Measurements from ENCODE around the gene HDGFL2. TPM values are rescaled to one million over a fixed set of nuclear protein-coding genes. Genes with fewer than 3 reads are reported as not detected.

The HDGFL2 gene
- total RNA-seq, 2 donors from 2014 or later = 24.9 to 33.6 TPM

DNA sequence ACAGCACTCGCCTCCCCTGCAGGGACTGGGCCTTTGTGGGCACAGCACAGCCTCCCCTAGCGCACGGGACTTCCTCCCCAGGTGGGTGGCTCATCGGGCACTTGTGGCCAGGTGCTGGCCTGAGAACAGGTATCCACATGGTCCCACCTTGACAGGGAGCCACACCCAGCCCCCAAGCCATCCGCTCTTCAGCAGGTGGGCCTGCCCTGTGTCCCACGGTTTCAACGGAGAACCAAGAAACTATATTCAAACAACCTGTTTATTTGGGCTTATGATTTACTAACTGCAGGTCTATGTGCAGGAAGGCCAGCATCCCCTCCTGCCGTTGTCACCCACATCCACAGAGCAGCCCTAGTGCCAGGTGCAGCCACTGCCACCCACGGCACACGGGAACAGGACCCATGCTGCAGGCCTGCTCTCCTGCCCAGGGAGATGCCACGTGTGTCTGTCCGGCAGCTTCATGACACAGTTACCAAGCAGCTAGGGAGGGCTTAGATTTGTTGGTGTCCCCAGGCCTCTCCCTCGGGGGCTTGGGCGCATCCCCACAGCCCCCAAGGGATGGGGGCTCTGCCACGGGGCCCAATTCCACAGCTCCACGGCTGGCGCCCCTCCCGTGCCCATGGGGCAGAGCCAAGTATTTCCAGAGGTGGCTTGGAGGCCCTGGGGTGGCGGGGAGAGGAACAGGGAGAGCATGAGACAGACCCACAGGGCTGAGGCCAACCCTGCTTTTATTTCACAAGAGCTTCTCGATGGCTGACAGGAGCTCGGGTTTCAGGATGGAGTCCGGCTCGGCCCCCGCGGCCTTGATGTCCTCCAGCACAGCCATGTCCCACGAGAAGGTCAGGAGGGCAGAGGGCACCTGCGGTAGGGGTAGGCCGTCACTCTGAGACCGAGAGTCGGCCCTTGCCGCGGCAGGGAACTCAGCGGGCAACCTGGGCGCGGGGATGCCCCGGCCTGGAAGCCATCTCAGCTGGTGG lies 27.0 kb upstream of the HDGFL2 start:
- Histone ChIP-seq H3K27ac (no peak overlapping the region), H3K4me1 (peaks cover 24% of the 10 kb centered on the region), H3K4me3 (no peak overlapping the region), H3K36me3 (replicated peaks in 1 of 2; ENCODE audit: insufficient read depth in 1 of 2, low read depth in 2 of 2) (peaks cover 12 to 30% of the 10 kb centered on the region in 2 donors), H3K27me3 (no peaks in the 10 kb centered on the region), H3K9me3 (no peaks in the 10 kb centered on the region)
- WGBS, 2 donors = 83 to 84% methylated on average over 11 to 36 of the region's 36 CpGs
- intact Hi-C loops (cut with DNase I) = no loop called here
- no peak for DNase-seq
- no peak for ATAC-seq
- no peak for TF ChIP-seq POLR2A (IDR thresholded peaks at IDR 0.05)
- TF ChIP-seq, protein P1, sequence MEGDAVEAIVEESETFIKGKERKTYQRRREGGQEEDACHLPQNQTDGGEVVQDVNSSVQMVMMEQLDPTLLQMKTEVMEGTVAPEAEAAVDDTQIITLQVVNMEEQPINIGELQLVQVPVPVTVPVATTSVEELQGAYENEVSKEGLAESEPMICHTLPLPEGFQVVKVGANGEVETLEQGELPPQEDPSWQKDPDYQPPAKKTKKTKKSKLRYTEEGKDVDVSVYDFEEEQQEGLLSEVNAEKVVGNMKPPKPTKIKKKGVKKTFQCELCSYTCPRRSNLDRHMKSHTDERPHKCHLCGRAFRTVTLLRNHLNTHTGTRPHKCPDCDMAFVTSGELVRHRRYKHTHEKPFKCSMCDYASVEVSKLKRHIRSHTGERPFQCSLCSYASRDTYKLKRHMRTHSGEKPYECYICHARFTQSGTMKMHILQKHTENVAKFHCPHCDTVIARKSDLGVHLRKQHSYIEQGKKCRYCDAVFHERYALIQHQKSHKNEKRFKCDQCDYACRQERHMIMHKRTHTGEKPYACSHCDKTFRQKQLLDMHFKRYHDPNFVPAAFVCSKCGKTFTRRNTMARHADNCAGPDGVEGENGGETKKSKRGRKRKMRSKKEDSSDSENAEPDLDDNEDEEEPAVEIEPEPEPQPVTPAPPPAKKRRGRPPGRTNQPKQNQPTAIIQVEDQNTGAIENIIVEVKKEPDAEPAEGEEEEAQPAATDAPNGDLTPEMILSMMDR (IDR thresholded peaks at IDR 0.05) = no peak

DNA sequence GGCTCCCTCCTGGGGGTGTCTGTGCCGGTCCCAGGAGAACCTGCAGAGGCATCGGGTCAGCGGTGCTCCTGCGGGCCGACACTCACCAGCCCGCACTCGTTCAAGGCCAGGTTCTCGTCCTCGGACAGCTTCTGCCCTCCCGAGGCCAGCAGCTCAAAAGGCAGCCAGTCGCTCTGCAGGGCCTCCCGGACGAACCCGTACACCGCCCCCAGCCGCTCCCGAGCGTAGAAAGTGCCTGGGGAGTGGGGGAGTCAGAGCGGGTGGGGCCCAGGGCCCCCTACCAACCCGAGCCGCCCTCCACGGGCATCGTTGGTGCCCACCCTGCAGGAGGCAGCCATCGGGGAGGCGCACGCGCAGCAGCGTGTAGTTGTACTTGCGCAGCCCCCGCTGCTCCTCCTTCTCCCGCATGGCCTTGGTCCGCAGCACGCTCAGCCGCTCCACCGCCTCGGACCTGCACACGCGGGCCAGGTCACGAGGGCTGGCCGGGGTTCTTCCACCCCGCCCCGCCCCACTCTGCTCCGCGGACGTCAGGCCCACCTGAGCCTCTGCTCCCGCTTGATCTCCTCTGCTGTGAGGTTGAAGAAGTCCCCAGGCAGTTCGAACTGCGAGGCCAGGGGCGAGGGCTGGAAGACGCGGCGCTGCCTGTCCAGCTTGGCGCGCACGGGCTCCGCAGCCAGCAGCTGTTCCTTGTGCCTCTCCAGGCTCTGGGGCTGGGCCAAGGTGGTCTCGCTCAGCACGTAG lies 26.0 kb upstream of the HDGFL2 start:
- 94 to 95% methylated on average over 18 to 58 of the region's 58 CpGs for WGBS, 2 donors
- DNase-seq (no peak), ATAC-seq (no peak)
- H3K4me1 ChIP-seq = peaks cover 27% of the 10 kb centered on the region
- intact Hi-C loops (cut with DNase I) = no loop called here
- H3K27ac ChIP-seq = no peak overlapping the region
- H3K4me3 ChIP-seq = no peak overlapping the region
- H3K36me3 ChIP-seq (replicated peaks in 1 of 2; ENCODE audit: insufficient read depth in 1 of 2, low read depth in 2 of 2) = peaks cover 12 to 33% of the 10 kb centered on the region in 2 donors
- TF ChIP-seq, protein P1 (IDR thresholded peaks at IDR 0.05) = no peak
- TF ChIP-seq POLR2A (IDR thresholded peaks at IDR 0.05) = no peak
- no peaks in the 10 kb centered on the region for H3K27me3 ChIP-seq
- no peaks in the 10 kb centered on the region for H3K9me3 ChIP-seq

DNA sequence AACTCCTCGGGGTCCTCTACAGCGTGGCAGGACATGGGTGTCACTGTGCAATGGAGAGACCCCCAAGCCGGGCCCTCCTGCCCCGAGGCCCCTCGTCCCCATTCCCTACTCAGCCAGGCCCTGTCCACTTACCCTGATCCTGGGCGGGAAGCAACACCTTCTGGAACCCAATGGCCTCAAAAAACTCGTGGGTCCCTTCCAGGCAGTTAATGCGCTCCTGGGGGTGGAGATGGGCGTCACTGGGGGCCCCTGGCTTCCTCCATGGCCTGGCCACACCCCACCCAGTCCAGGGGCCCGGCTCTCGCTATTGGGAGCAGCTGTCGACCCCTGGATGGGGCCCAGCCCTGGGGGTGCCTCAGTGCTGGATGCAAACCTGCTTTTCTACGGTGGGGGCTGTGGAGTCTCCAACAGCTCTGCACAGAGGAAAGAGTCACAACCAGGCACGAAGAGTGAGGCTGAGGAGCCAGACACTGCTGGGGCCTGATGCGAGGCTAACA lies 25.3 kb upstream of the HDGFL2 start:
- H3K4me1 ChIP-seq = peaks cover 27% of the 10 kb centered on the region

DNA sequence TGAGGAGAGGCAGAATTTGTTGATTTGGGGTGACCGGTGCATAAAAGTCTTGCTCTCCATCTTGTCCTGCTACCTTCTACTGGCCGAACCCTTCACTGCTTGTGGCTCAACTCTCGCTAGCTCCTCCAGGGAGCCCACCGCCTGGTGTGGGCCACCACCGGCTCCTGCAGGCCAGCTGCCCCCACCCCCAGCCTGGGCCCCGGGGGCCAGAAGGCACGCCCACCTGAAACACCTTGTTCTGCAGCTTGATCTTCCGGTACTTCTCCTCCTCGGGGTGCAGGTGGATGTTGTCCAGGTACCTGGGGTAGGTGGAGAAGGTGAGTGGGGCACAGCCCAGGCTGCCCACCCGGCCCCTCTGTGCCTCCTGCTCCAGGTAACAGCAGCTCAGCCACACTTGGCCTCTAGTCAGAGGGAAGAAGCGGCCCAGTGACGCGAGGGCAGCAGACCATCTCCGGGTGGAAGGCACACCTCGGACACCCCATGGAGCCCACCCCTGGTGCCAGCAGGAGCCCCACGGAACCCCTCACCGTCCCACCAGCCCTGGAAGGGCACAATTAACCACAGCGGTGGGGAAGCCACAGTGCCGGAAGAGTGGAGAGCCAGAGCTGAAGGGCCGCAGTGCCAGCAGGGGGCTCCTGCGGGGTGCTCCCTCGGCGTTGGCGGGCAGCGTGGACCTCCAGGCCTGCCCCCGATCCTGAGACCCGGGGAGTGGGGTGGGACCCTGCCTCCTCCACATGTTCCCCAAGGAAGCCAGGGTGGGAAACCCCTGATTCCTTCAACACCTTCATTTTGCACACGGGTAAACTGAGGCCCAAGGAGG lies 24.6 kb upstream of the HDGFL2 start:
- H3K4me3 ChIP-seq = no peak overlapping the region
- 90 to 91% methylated on average over 14 to 25 of the region's 28 CpGs for WGBS, 2 donors
- TF ChIP-seq, protein P1 (IDR thresholded peaks at IDR 0.05) = no peak
- no peak for TF ChIP-seq POLR2A (IDR thresholded peaks at IDR 0.05)
- peak overlapping the region; percentile 61 to 83 (median 77) for H3K27ac ChIP-seq
- no peaks in the 10 kb centered on the region for H3K27me3 ChIP-seq
- no peaks in the 10 kb centered on the region for H3K9me3 ChIP-seq
- peaks cover 12 to 45% of the 10 kb centered on the region in 2 donors for H3K36me3 ChIP-seq (replicated peaks in 1 of 2; ENCODE audit: insufficient read depth in 1 of 2, low read depth in 2 of 2)
- H3K4me1 ChIP-seq = peaks cover 27% of the 10 kb centered on the region
- ATAC-seq = no peak
- no peak for DNase-seq
- intact Hi-C loops (cut with DNase I) = no loop called here

More for the DNA sequence above, 25.3 kb upstream of the HDGFL2 start:
- Histone ChIP-seq H3K9me3 (no peaks in the 10 kb centered on the region), H3K36me3 (replicated peaks in 1 of 2; ENCODE audit: insufficient read depth in 1 of 2, low read depth in 2 of 2) (peaks cover 12 to 39% of the 10 kb centered on the region in 2 donors), H3K27me3 (no peaks in the 10 kb centered on the region), H3K27ac (no peak overlapping the region), H3K4me3 (no peak overlapping the region)
- ATAC-seq (no peak), DNase-seq (no peak)
- TF ChIP-seq POLR2A (IDR thresholded peaks at IDR 0.05) = no peak
- TF ChIP-seq, protein P1 (IDR thresholded peaks at IDR 0.05) = no peak
- intact Hi-C loops (cut with DNase I) = no loop called here
- 82 to 83% methylated on average over 3 to 13 of the region's 15 CpGs for WGBS, 2 donors
